Glomerular endothelial cell (primary cell): Measurements from ENCODE around the gene TRHDE. TPM values are rescaled to one million over a fixed set of nuclear protein-coding genes. Genes with fewer than 3 reads are reported as not detected.

Experiments
- DNase-seq: peaks from one replicate; pipeline ENCODE4 v3.0.0-alpha.2; 2011; ENCODE audit warnings: low read depth, low spot score; ENCODE audit errors: extremely low read depth
- total RNA-seq: library from RNA; depleted of rRNA; stranded (reverse); fragments of >200 nt; gene quantifications from 2 replicates; pipeline ENCODE4 v1.2.3, GENCODE V29; 2015

The TRHDE gene
- 1.5 and 2.9 TPM in 2 replicates for total RNA-seq

GRCh38 chr12:72272091-72272661 lies at the start of gene TRHDE:
Gene TRHDE (plus strand): TSS chr12:72272370. CDS start chr12:72272644, 274 bp downstream.
- no peak for DNase-seq

GRCh38 chr12:72226510-72226909 lies 45.7 kb upstream of the TRHDE start:
- no peak for DNase-seq

- DNase-seq, result no peak
Measured at GRCh38 chr12:72228424-72228823, 43.7 kb upstream of the TRHDE start.

- DNase-seq, result no peak
Measured at GRCh38 chr12:72230589-72230988, 41.6 kb upstream of the TRHDE start.

- no peak for DNase-seq
Measured at GRCh38 chr12:72234886-72235285, 37.3 kb upstream of the TRHDE start.

- no peak for DNase-seq
Measured at GRCh38 chr12:72236071-72236705, 36.0 kb upstream of the TRHDE start.

- DNase-seq, result no peak
Measured at GRCh38 chr12:72241552-72241951, 30.6 kb upstream of the TRHDE start.

GRCh38 chr12:72242946-72243345 lies 29.2 kb upstream of the TRHDE start:
- DNase-seq, result no peak

- no peak for DNase-seq
Measured at GRCh38 chr12:72246370-72246769, 25.8 kb upstream of the TRHDE start.

- DNase-seq, result no peak
Measured at GRCh38 chr12:72250346-72250745, 21.8 kb upstream of the TRHDE start.

- no peak for DNase-seq
Measured at GRCh38 chr12:72256725-72257124, 15.4 kb upstream of the TRHDE start.

- no peak for DNase-seq
Measured at GRCh38 chr12:72261885-72262284, 10.3 kb upstream of the TRHDE start.

GRCh38 chr12:72264548-72265175 lies 7.5 kb upstream of the TRHDE start:
- no peak for DNase-seq

- no peak for DNase-seq
Measured at GRCh38 chr12:72267974-72268373, 4.2 kb upstream of the TRHDE start.

GRCh38 chr12:72268386-72268785 lies 3.8 kb upstream of the TRHDE start:
- DNase-seq, result no peak

GRCh38 chr12:72269491-72269890 lies 2.7 kb upstream of the TRHDE start:
- DNase-seq, result no peak

GRCh38 chr12:72270246-72270645 lies 1.9 kb upstream of the TRHDE start:
- no peak for DNase-seq

GRCh38 chr12:72270961-72271360 lies 1.2 kb upstream of the TRHDE start:
- no peak for DNase-seq

GRCh38 chr12:72271451-72272090 lies 599 bp upstream of the TRHDE start:
- no peak for DNase-seq

GRCh38 chr12:72272731-72273498 lies 745 bp downstream of the TRHDE start:
- DNase-seq, result no peak

GRCh38 chr12:72273499-72273837 lies 1.3 kb downstream of the TRHDE start:
- no peak for DNase-seq
